CD4-positive, CD25-positive, alpha-beta regulatory T cell (primary cell): ENCODE measurements around the gene STARD7. TPM values are rescaled to one million over a fixed set of nuclear protein-coding genes. Genes with fewer than 3 reads are reported as not detected.

Experiments
- ATAC-seq, 2 donors: fragments of 150-1000 bp; cut with Tn5 transposase; one replicate each; pipeline ENCODE4 v1.10.0; 2021; ENCODE audit warnings: low read depth in 2 of 2, moderate number of reproducible peaks in 2 of 2, moderate library complexity in 1 of 2
- DNase-seq, 3 donors: peaks; one replicate each; pipeline versions ENCODE4 v3.0.0 to v3.0.0-alpha.2; 2012 to 2022; ENCODE audit warnings: mixed read lengths in 1 of 3
- H3K27ac ChIP-seq: one replicate; pipeline ENCODE4 v1.7.0; 2013; ENCODE audit warnings: mild to moderate bottlenecking, low read length; ENCODE audit not compliant: insufficient read depth, poor library complexity, severe bottlenecking
- H3K27me3 ChIP-seq: one replicate; pipeline ENCODE4 v1.7.0; 2013; ENCODE audit warnings: low read length; ENCODE audit not compliant: control insufficient read depth, insufficient read depth
- H3K36me3 ChIP-seq: one replicate; pipeline ENCODE4 v1.7.0; 2013; ENCODE audit warnings: mild to moderate bottlenecking, low read length, moderate library complexity; ENCODE audit not compliant: control insufficient read depth, insufficient read depth
- H3K4me1 ChIP-seq: 2 replicates; pipeline ENCODE4 v1.7.0; 2013; ENCODE audit warnings: mild to moderate bottlenecking, low read length; ENCODE audit not compliant: insufficient read depth, control insufficient read depth, poor library complexity, severe bottlenecking
- H3K4me3 ChIP-seq: one replicate; pipeline ENCODE4 v1.7.0; 2013; ENCODE audit warnings: low read depth, mild to moderate bottlenecking, low read length, moderate library complexity
- H3K9me3 ChIP-seq, 2 experiments: 1 replicate in 1 of 2; 2 replicates in 1 of 2; pipeline ENCODE4 v1.7.0; 2013; ENCODE audit warnings: low read length in 2 of 2, mild to moderate bottlenecking in 1 of 2, moderate library complexity in 1 of 2; ENCODE audit not compliant: control insufficient read depth in 2 of 2
- H3K27ac Mint-ChIP-seq, 3 donors: one replicate each; pipeline ENCODE4 v1.8.0; 2020 to 2022; ENCODE audit warnings: mild to moderate bottlenecking in 3 of 3, mixed read lengths in 3 of 3, moderate library complexity in 2 of 3
- H3K27me3 Mint-ChIP-seq: one replicate; pipeline ENCODE4 v1.8.0; 2022; ENCODE audit warnings: mild to moderate bottlenecking, mixed read lengths
- H3K36me3 Mint-ChIP-seq: one replicate; pipeline ENCODE4 v1.8.0; 2020; ENCODE audit warnings: mixed read lengths
- H3K4me1 Mint-ChIP-seq, 4 donors: one replicate each; pipeline ENCODE4 v1.8.0; 2020 to 2022; ENCODE audit warnings: mixed read lengths in 4 of 4, mild to moderate bottlenecking in 1 of 4
- H3K4me3 Mint-ChIP-seq, 4 donors: one replicate each; pipeline ENCODE4 v1.8.0; 2020 to 2022; ENCODE audit warnings: mild to moderate bottlenecking in 4 of 4, mixed read lengths in 4 of 4, moderate library complexity in 3 of 4
- H3K9me3 Mint-ChIP-seq, 7 donors: one replicate each; pipeline ENCODE4 v1.8.0; 2020 to 2022; ENCODE audit warnings: mixed read lengths in 7 of 7, mild to moderate bottlenecking in 3 of 7, moderate library complexity in 2 of 7
- polyA plus RNA-seq, 4 donors: library from polyadenylated mRNA; unstranded; fragments of 300-500 nt; fragmentation: Illumina TruSeq; gene quantifications; one replicate each; pipeline ENCODE4 v1.2.3, GENCODE V29; 2021
- total RNA-seq: library from RNA; stranded (reverse); gene quantifications from one replicate; pipeline ENCODE4 v1.2.3, GENCODE V29; 2022

STARD7 gene
- total and polyA plus RNA-seq, 5 donors from 2014 or later, result 97.2 to 208 (median 196) TPM

- Histone ChIP-seq H3K9me3 (no peaks in the 10 kb centered on the region), H3K36me3 (peaks cover 39% of the 10 kb centered on the region), H3K4me1 (peaks cover 5% of the 10 kb centered on the region), H3K27me3 (no peaks in the 10 kb centered on the region), H3K4me3 (no peak overlapping the region), H3K27ac (no peak overlapping the region)
- H3K27ac Mint-ChIP-seq, result peak overlapping the region in 2 of 3 donors; percentile 65 to 95
- H3K27me3 Mint-ChIP-seq, result no peaks in the 10 kb centered on the region
- peaks cover 10 to 26% (median 18%) of the 10 kb centered on the region in 4 donors for H3K4me1 Mint-ChIP-seq
- no peak overlapping the region for H3K4me3 Mint-ChIP-seq
- peaks cover 24% of the 10 kb centered on the region for H3K36me3 Mint-ChIP-seq
- no peak for ATAC-seq
- H3K9me3 Mint-ChIP-seq, result peaks cover 0 to 1% (median 0%) of the 10 kb centered on the region in 7 donors
- DNase-seq, result no peak
These were observed 41.6 kb upstream of the STARD7 start for GRCh38 chr2:96250188-96250587.

GRCh38 chr2:96249654-96250053 lies 41.0 kb upstream of the STARD7 start:
- Mint-ChIP-seq H3K27ac (no peak overlapping the region), H3K4me1 (peaks cover 10 to 29% (median 20%) of the 10 kb centered on the region in 4 donors), H3K9me3 (peaks cover 0 to 1% (median 0%) of the 10 kb centered on the region in 7 donors), H3K36me3 (peaks cover 24% of the 10 kb centered on the region), H3K27me3 (no peaks in the 10 kb centered on the region), H3K4me3 (no peak overlapping the region)
- ATAC-seq (no peak), DNase-seq (no peak)
- Histone ChIP-seq H3K4me3 (no peak overlapping the region), H3K27me3 (no peaks in the 10 kb centered on the region), H3K27ac (no peak overlapping the region), H3K9me3 (no peaks in the 10 kb centered on the region), H3K4me1 (peaks cover 5% of the 10 kb centered on the region), H3K36me3 (peaks cover 34% of the 10 kb centered on the region)

DNA sequence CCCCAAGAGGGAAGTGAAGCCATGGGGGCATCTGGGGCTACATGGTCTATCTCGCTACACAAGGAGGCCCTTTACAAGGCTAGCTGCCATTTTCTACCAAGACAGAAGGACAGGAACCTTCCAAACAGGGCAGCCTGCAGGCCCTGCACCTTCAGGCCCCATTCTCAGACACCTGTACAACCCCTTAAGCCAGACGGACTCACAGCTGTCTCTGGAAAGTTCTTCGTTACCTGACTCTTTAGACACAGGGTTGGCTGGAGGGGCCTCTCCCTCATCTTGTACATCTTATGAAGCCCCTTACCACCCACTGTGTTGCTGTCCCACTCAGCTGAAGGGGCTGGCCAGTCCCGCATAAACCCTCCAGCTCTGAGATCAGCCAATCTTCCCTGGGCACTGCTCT lies 40.0 kb upstream of the STARD7 start:
- Histone ChIP-seq H3K27ac (no peak overlapping the region), H3K9me3 (no peaks in the 10 kb centered on the region), H3K27me3 (no peaks in the 10 kb centered on the region), H3K4me1 (peaks cover 5% of the 10 kb centered on the region), H3K4me3 (no peak overlapping the region), H3K36me3 (peaks cover 23% of the 10 kb centered on the region)
- peak overlapping the region in 1 of 3 donors; percentile 32 for H3K27ac Mint-ChIP-seq
- no peaks in the 10 kb centered on the region for H3K27me3 Mint-ChIP-seq
- peaks cover 10 to 32% (median 20%) of the 10 kb centered on the region in 4 donors for H3K4me1 Mint-ChIP-seq
- peaks cover 0 to 1% (median 0%) of the 10 kb centered on the region in 7 donors for H3K9me3 Mint-ChIP-seq
- DNase-seq (no peak), ATAC-seq (no peak)
- no peak overlapping the region for H3K4me3 Mint-ChIP-seq
- H3K36me3 Mint-ChIP-seq, result peaks cover 18% of the 10 kb centered on the region

GRCh38 chr2:96247896-96248295 lies 39.3 kb upstream of the STARD7 start:
- peak overlapping the region; percentile 44 to 83 (median 60) for H3K27ac Mint-ChIP-seq
- H3K27me3 ChIP-seq, result no peaks in the 10 kb centered on the region
- H3K9me3 Mint-ChIP-seq, result peaks cover 0 to 1% (median 0%) of the 10 kb centered on the region in 7 donors
- no peaks in the 10 kb centered on the region for H3K9me3 ChIP-seq
- no peak for DNase-seq
- ATAC-seq, result no peak
- H3K27me3 Mint-ChIP-seq, result no peaks in the 10 kb centered on the region
- peaks cover 16% of the 10 kb centered on the region for H3K36me3 ChIP-seq
- peaks cover 8% of the 10 kb centered on the region for H3K4me1 ChIP-seq
- peaks cover 14% of the 10 kb centered on the region for H3K36me3 Mint-ChIP-seq
- no peak overlapping the region for H3K4me3 Mint-ChIP-seq
- H3K27ac ChIP-seq, result no peak overlapping the region
- H3K4me3 ChIP-seq, result no peak overlapping the region
- peaks cover 10 to 36% (median 22%) of the 10 kb centered on the region in 4 donors for H3K4me1 Mint-ChIP-seq

DNA sequence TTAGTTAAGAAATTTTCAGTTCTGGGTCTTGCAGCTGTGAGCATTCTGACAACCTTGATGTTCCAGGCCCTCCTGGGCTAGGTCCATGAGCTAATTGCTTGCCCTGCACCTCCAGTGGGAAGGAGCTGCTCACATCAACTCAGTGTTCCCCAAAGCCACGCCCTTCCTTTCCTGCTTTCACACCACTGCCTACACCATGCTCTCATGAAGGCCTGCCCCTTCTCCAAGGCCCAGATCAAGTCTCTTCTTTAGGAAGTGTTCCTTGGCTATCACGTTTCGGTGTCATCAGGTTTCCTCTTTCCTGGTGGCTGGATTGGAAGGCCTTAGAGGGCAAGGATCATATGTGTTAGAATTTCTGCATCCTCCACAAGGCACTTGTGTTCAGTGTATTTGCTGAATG lies 38.4 kb upstream of the STARD7 start:
- peaks cover 11% of the 10 kb centered on the region for H3K36me3 Mint-ChIP-seq
- ATAC-seq, result no peak
- Histone ChIP-seq H3K4me1 (peaks cover 17% of the 10 kb centered on the region), H3K36me3 (peaks cover 7% of the 10 kb centered on the region), H3K27me3 (no peaks in the 10 kb centered on the region), H3K27ac (no peak overlapping the region), H3K4me3 (no peak overlapping the region), H3K9me3 (no peaks in the 10 kb centered on the region)
- peaks cover 0 to 1% (median 0%) of the 10 kb centered on the region in 7 donors for H3K9me3 Mint-ChIP-seq
- peak overlapping the region; percentile 32 to 83 (median 78) for H3K27ac Mint-ChIP-seq
- DNase-seq, result no peak
- peak overlapping the region in 1 of 4 donors; percentile 54 for H3K4me3 Mint-ChIP-seq
- H3K27me3 Mint-ChIP-seq, result no peaks in the 10 kb centered on the region
- H3K4me1 Mint-ChIP-seq, result peaks cover 18 to 45% (median 29%) of the 10 kb centered on the region in 4 donors

DNA sequence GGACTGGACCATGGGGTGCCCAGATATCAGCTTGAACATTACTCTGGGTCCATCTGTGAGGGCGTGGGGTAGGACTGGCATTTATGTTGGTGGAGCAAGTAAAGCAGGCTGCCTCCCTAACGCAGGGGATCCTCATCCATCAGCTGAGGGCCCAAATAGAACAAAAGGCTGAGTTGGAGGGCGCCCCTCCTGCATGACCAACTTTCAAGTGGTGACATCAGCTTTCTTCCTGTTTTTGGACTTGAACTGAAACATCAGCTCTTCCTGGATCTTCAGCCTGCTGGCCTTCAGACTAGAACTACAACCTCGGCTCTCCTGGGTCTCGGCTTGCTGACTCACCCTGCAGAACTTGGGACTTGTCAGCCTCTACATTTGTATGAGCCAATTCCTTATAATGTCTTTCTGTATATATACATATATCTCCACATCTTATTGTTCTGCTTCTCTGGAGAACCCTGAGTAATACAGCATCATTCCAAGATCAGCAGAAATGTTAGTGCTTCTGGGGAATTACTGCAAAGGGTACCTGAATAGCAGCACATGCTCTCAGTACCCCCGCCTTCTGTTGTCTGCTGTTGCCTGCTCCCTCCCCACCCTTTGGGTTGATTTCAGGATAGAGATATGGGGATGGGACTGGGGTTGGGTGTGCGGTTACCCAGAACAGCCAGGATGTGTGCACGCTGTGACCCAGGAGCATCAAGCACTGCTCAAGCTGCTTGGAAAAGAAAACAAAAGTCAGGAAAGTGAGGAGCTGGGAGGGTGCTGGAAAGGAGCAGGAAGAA lies 37.2 kb upstream of the STARD7 start:
- Mint-ChIP-seq H3K36me3 (peaks cover 6% of the 10 kb centered on the region), H3K4me3 (peak overlapping the region in 2 of 4 donors; percentile 1 to 26), H3K27ac (peak overlapping the region; percentile 71 to 92 (median 86)), H3K4me1 (peaks cover 24 to 57% (median 40%) of the 10 kb centered on the region in 4 donors), H3K27me3 (no peaks in the 10 kb centered on the region), H3K9me3 (peaks cover 0 to 1% (median 0%) of the 10 kb centered on the region in 7 donors)
- Histone ChIP-seq H3K27me3 (no peaks in the 10 kb centered on the region), H3K4me1 (peaks cover 29% of the 10 kb centered on the region), H3K4me3 (no peak overlapping the region), H3K36me3 (no peaks in the 10 kb centered on the region), H3K9me3 (no peaks in the 10 kb centered on the region), H3K27ac (no peak overlapping the region)
- ATAC-seq (no peak), DNase-seq (peak in 1 of 3 donors; percentile 44)

GRCh38 chr2:96243843-96244242 lies 35.2 kb upstream of the STARD7 start:
- H3K27ac Mint-ChIP-seq, result no peak overlapping the region
- Histone ChIP-seq H3K36me3 (no peaks in the 10 kb centered on the region), H3K27ac (no peak overlapping the region), H3K27me3 (no peaks in the 10 kb centered on the region), H3K4me3 (no peak overlapping the region), H3K4me1 (peaks cover 30% of the 10 kb centered on the region), H3K9me3 (no peaks in the 10 kb centered on the region)
- ATAC-seq, result no peak
- peaks cover 20 to 60% (median 40%) of the 10 kb centered on the region in 4 donors for H3K4me1 Mint-ChIP-seq
- H3K4me3 Mint-ChIP-seq, result peak overlapping the region in 1 of 4 donors; percentile 21
- peaks cover 6% of the 10 kb centered on the region for H3K36me3 Mint-ChIP-seq
- DNase-seq, result no peak
- no peaks in the 10 kb centered on the region for H3K27me3 Mint-ChIP-seq
- H3K9me3 Mint-ChIP-seq, result no peaks in the 10 kb centered on the region
